HG02938 (cell line): Measurements from ENCODE around the gene SUDS3.

Experiments
- ATAC-seq: cut with Tn5 transposase; IDR thresholded peaks from one replicate; pipeline ENCODE4 v1.9.1; 2021; ENCODE audit warnings: mild to moderate bottlenecking, moderate library complexity; ENCODE audit not compliant: unreplicated experiment

The SUDS3 gene

DNA sequence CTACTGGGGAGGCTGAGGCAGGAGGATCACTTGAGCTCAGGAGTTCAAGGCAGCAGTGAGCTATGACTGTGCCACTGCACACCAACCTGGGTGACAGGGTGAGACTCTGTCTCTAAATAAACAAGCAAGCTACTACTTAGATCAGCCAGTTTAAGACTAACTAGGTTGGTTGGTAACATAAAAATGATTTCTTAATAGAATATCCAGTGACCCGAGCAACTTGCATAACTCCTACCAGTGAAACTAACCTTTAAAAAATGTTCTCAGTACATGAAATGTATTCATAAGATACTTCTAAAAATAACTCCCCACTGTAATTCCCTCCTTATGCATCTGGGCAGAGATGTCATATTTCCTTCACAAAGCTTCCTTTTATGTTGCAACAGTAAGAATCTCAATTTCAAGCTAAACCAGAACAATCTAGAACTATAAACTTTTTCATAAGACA, 19.5 kb upstream of the SUDS3 start:
- peak; percentile 32 for ATAC-seq

DNA sequence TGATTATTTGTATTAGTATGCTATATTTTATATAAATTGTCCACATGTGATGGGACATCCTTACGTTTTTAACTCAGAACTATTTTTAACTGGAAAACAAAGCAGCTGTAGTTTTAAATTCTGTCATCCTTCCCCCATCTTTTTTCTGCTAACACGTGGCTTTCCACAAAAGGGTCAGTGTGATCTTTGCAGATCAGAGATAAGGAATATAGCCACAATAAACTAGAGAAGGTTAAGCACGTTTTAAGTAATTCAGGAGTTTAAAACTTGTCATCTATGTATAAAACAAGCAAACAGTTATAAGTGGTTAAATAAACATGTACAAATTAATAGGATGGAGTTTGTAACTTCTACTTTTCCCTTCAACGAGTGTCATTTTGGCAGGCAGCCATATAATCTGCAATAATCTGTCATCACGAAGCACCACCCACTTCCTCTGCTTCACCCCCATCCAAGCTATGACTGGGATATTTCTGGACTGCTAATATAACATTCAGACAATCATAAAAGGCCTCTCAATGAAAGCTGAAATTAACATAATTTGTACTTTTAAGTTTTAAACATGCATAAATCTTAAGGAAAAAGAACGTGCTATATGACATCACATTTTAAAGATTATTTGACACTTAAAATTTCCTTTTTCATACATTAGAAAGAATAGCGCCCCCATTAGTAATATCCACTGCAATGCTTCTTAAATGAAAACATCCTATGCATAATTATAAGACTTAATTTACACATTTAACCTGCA, 18.9 kb upstream of the SUDS3 start:
- ATAC-seq: peak; percentile 44

DNA sequence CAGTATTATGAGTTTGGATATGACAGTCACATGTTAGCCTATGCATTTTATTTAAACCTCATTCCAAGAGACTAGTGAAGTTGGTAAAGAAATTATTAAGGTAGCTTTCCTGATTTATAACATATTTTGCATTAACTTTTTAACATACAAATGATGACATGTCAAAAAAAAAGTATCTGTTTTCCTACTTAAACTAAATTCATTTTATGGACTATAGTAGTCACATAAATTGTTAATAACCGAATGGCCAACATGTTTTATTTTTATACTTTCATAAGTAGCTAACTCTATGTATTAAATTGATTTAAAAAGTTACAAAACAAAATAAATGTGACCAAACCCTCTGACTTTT, 18.4 kb upstream of the SUDS3 start:
- no peak for ATAC-seq

DNA sequence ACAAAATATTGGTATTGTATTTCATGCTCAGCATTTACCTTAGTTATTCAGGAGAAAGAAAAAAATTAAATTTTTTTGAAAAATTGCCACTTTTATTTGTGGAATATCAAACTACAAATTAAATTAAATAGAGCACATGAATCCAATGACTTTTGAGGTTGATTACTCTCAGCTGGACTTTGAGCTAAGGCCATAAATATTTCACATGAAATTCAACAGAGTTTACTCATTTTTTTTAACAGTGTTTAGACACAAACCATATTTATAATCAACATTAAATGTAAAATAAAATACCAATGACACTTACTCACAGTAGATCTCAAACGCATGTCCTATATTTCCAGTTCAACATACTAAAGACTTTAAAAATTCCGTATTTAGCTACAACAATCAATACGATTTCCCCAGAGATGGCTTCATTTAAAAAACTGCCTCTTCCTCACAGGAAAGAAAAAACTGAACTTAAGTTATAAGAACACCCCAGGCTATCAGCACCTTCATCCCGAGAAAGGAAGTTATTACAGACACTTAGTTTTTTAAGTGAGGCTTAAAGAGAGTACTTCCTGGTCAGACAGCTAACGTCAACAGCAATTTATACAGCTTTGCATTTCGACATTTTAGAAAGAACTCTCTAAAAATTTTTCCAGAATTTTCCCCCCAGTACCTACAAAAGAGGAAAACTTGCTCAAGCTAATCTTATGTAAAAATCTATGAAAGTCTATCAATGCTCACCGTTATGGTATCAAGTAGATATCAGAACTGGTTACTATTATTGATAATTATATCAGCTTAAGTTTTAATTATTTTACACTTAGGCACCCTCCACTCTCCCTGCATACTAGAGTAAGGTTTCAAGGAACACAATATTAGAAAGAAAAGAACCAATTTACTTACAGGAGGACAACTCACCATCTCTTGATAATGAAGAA, 17.5 kb upstream of the SUDS3 start:
- no peak for ATAC-seq

DNA sequence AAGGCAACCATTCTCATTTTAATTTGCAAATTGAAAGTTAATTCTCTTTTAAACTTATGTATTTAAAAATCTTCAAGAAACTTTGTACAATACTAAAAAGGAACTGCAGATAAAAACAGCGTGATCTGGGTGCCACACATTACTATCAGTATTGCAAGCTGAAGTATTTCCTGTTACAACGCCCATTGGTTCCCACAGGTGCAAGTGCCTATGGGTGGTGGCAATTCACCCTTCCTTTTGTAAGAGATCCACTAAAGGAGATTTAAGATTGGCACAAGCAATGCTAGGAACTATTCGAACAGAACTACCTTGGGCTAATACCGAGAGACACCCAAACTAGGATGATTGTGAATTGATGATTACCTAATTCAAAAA, 16.8 kb upstream of the SUDS3 start:
- no peak for ATAC-seq

DNA sequence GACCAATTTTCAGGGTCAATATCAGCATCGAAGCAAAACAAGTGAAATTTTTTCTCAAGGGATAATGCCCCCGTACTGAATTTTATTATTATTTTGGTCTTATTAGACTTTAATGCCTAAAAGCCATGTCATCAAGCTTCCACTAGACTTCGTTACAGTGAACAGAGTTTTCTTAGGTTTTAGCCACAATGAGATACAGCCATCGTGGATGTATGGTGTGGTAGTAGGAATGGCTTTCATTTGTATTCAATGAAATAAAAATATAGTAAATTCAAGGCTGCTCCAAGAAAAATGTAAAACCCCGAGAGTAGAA, 15.3 kb upstream of the SUDS3 start:
- ATAC-seq: no peak

DNA sequence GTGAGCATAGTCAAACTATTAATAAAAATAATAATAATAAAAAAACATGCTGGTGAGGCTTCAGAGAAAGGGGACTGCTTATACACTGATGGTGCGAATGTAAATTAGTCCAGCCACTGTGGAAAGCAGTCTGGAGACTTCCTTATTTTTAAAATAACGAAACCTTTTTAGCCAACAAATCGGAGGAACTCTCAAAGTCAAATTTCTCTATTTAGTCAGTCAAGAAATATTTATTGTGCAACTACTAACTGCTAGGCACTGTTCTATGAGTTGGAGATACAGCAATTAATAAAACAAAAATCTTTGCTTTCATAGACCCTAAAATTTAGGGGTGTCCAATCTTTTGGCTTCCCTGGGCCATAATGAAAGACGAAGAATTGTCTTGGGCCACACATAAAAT, 14.5 kb upstream of the SUDS3 start:
- ATAC-seq: no peak

DNA sequence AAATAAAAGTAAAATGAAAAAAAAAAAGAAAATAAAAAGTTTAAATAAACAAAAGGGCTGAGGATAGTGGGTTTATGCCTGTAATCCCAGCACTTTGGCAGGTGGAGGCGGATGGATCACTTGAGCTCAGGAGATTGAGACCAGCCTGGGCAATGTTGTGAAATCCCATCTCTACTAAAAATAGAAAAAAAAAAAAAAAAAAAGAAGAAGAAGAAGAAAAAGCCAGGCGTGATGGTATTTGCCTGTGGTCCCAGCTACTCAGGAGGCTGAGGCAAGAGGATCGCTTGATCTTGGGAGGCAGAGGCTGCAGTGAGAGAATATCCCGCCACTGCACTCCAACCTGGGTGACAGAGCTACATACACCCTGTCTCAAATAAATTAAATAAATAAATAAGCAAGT, 7.5 kb upstream of the SUDS3 start:
- no peak for ATAC-seq

DNA sequence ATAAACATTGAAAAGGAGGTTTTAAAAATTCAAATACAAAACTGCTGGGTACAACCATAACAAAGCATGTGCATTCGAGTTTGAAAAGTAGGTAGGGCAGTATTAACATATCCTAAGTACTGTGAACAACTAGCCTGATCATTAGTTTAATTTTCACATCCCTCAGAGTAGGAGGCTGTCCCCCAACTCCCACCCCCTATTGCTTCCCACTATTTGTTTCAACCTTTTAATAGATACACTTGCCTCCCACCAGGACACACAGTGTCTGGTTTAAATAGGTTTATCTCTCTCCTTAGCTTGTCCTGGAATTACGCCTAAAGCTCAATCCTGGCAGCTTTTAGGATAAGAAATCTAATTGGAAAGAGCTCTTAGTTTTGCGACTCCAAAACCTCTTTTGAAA, 5.8 kb upstream of the SUDS3 start:
- no peak for ATAC-seq

DNA sequence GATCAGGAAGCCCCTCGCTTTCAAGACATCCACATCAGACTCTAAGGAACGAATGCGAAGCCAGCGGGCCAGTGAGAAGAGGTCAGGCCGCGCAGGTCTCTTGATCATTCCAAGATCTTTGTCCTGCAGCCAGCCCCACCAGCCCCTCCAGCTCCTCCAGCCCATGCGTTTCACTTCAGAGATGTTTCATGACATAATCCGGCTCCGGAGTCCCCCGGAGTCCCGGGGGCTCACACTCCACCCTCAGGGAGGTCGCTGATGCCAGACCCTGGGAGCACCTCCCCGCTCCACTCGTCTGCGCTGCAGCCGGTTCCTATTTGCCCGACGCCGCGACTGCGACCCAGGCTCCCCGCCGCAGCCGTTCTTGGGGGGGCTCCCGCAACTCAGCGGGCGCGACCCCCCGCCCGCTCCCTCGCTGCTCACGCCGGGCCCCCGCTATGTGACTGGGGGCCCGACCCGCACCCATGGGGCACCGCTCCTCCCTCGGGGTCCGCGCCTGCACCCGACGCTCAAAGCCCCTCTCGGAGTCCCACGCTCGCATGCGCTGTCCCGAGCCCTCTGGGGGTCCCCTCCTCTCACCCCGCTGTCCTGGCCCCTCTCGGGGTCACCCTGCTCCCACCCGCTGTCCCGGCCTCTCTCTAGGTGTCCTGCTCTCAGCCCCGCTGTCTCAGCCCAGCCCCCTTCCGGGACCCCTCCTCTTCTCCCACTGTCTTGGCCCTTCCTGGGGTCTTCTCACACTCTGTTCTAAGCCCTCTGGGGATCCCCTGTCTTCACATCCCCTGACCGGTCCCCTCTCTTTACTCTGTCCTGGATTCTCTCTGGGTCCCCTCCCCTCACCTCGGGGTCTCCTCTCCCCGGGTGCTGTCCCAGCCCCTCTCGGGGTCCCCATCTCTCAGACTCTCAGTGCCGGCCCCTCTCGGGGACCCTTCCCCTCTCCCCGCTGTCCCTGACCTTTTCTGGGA, 4.8 kb upstream of the SUDS3 start:
- ATAC-seq: no peak

DNA sequence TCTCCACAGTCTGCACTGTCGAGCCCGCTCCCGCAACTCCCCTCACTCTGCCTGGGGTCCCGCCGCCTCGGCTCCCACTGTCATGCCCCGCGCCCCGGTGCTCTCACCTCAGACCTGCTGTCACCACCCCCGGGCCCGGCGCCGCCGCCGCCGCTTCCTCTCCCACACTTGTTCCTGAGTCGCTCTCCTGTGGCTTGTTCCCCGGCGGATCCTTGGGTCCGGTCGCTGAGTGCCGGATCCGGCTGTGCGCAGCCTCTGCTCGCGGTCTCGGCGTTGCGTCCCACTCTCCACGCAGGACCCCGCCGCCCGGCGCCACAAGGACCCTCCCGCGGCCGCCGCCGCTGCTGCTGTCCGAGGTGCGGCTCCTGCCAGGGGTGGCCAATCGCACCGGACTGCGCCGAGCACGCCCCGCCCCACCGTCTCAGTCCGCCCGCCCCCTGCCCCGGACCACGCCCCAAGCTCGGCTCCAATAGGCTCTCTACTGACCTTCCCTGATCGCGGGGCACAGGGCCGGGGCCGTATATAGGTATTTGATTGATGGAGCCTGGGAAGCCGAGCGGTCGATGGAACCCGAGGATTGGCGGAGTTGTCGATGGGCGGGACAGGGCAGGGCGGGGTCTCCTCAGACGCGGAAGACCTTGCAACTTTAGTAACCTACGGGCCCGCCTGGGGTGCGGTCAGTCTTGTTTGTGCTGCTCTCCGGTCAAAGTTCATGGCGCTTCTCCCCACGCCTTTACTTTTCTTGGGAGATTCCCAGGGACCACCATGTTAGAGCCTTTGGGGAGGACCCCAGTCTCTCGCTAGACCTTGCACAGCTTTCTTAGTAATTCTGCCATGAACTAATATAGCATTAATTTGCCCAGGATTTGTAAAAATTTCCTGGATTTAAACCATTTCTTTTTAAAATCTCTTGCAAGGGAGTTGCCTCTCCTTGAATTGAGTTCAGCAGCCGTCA, 3.5 kb upstream of the SUDS3 start, which contains the start of gene TAOK3:
TAOK3 (minus strand) TSS at position 367 of the 955 bp plus-strand sequence. CDS start 117,340 bp downstream, outside the sequence.
- peak; percentile 69 for ATAC-seq

DNA sequence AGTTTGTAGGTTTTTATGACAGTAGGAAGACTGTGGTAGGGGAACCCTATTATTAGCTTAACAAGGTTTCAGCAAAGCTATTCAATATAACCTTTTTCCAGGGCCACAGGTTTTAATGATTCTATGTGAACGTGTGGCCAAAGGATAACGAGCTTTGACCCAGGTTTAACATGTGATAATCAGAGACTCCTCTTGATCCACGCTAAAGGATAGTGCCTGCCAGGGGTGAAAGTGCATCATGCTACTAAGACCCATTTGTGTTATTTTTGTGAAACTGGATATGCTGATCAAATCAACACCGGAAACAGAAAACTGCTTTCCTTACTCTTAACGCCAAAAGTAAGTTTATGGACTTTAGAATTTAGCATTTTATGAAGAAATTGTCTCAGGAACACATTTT, 2.7 kb upstream of the SUDS3 start:
- ATAC-seq: no peak

DNA sequence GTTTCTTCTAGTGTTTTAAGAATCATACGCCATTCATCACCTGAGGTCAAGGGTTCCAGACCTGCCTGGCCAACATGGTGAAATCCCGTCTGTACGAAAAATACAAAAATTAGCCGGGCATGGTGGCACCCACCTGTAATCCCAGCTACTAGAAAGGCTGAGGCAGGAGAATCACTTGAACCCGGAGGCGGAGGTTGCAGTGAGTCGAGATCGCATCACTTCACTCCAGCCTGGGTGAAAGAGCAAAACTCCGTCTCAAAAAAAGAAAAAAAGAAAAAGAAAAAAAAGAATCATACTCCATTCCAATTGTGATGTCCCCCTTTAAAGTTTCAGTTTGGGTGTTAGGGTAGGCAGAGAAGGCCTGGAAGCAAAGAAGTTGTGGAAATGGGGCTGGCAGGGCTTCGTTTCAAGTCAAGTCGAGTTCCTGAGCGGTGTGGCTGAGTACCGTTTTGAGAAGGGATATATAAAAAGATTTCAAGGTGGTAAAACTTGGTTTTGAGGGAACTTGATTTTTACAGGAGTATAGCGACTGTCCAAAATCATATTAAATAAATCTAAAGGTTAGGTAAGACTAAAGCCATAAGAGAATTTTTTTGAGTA, 2.1 kb upstream of the SUDS3 start:
- ATAC-seq: no peak

DNA sequence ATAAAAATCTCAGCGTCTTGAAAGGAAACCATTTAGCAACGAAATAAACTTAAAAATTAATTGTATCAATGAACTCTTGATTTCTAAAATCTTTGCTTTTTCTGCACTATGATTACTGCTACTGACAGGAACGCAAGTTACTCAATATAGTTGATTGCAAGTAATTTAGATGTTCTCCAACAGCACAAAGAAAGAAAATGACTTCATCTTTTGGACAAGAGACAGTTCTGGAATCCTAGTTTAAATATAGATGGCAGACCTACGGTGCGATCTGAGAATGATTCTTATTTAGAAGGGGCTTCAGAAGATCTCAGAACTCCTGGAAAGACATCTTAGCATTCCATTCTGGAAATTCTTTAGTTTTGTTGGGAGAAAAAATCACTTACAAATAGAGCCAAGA, 1.4 kb upstream of the SUDS3 start:
- ATAC-seq: no peak

DNA sequence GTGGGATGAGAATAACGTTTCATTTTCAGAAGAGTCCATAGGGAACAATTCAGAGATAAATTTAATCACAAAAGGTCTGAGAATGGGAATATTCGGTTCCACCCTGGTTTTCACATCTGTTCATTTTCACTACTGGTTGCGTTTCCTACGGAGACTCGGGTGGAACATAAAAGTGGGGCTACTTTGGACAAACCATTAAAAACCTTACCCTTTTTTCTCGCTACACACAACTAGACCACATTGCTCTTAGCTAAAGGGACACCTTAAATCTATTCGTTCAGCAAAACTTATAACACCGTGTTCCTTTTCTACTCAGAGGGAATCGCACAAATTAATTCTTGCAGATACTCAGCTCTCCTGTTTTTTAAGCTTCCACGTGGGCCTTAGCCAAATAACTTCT, 1.0 kb upstream of the SUDS3 start:
- no peak for ATAC-seq

DNA sequence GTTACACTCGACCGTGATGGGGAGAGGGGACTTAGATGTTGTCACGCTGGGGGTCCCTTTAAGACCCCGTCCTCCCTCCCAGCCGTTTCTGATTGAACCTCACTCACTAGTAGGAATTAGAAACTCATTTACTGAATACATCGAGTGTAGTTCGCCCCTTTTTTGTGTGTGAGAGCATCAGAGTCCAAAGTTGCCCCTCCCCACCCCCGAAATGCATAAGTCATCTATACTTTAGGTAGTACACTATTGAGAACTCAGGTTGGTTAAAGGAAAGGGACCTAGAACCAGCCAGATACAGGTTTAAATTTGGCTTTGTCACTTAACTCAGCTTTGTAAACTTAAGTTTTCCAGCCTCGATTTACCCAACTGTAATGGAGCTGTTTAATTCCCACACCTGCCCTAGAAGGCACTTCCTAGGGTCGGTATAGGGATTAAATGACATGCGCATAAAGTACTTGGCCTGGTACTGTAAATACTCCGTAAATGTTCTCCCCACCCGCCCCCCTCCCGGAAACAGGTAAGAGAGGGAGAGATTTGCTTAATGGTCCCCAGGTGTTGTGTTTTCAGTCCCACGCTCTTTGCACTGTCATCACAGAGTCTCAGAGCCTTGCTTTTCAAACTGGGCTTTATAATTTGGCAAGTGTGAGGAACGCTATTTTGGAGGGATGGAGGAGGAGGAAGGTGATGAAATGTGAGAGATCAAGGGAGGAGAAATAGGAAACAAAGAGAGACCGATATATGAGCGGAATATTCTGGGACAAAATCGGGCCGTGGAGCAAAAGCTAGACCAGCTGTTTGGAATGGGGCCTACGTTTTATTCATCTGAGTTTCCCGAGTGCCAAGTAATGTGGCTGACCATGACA, 897 bp downstream of the SUDS3 start:
- no peak for ATAC-seq

DNA sequence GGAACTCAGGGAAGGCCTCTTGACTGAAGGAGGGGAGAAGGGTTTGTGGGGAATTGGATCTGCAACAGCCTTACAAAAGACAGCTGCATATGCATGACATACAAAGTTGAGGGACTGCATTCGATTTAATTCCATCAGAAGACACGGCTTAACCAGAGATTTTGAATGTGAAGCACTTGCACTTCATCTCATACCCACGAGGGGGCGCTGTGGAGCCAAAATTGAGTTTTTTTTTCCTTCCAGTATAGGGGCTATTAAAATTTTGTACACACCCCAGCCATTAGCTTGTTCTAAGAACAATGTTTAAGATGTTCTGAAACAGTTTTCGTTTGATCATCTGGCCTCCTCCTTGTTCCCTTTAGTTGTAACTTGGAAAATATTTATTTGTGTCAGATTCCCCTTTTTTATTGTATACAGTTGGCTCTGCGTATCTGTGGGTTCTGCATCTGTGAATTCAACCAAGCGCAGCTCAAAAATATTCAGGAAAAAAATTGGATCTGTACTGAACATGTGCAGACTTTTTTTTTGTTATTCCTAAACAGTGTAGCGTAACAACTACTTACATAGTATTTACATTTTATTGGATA, 1.6 kb downstream of the SUDS3 start:
- ATAC-seq: no peak

DNA sequence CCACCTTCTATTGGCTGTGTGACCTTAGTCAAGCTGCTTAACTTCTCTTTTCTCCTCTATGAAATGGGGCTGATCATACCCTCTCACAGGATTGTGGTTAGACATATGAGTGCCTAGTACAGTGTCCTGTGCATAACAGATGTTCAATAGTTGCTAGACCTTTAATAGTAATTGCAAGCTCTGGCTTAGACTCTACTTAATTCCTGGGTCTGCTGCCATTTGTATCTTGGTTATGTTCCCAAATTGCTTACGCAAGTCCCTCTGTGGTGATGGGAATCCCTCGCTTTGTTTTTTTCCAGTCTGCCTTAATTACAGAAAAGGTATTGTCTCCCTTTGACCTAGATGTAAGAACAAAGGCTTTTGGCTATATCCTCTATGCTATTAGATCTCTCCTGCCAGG, 15.1 kb downstream of the SUDS3 start:
- no peak for ATAC-seq
